ENCODE results near the gene WDR33. TPM values are rescaled to one million over a fixed set of nuclear protein-coding genes. Genes with fewer than 3 reads are reported as not detected.

Gene WDR33
- total and polyA plus RNA-seq, 9 of the 15 experiments (the other 6 are each of a cell fraction or from before 2014, with no cell fraction given) = 24.2 to 57.4 (median 38.4) TPM

DNA sequence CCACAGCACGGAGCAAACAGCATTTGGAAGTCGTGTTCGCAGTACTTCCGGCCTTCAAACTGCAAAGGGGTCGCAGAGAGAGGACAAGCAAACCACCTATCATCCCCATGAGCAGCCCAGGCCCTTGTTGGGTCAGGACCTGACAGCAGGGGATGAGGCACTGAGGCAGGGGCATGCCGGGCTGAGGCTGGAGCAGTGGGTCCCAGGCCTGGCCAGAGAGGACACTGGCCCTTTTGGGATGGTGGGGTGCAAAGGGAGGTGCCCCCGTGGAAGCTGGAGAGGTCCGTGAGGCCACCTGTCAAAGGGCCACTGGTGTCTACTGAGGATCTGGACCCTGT is 156.2 kb downstream of the WDR33 start (continued):
- no peak for TF ChIP-seq TRIM25 (IDR thresholded peaks at IDR 0.05; ENCODE audit: borderline replicate concordance)
- TF ChIP-seq, protein P1, sequence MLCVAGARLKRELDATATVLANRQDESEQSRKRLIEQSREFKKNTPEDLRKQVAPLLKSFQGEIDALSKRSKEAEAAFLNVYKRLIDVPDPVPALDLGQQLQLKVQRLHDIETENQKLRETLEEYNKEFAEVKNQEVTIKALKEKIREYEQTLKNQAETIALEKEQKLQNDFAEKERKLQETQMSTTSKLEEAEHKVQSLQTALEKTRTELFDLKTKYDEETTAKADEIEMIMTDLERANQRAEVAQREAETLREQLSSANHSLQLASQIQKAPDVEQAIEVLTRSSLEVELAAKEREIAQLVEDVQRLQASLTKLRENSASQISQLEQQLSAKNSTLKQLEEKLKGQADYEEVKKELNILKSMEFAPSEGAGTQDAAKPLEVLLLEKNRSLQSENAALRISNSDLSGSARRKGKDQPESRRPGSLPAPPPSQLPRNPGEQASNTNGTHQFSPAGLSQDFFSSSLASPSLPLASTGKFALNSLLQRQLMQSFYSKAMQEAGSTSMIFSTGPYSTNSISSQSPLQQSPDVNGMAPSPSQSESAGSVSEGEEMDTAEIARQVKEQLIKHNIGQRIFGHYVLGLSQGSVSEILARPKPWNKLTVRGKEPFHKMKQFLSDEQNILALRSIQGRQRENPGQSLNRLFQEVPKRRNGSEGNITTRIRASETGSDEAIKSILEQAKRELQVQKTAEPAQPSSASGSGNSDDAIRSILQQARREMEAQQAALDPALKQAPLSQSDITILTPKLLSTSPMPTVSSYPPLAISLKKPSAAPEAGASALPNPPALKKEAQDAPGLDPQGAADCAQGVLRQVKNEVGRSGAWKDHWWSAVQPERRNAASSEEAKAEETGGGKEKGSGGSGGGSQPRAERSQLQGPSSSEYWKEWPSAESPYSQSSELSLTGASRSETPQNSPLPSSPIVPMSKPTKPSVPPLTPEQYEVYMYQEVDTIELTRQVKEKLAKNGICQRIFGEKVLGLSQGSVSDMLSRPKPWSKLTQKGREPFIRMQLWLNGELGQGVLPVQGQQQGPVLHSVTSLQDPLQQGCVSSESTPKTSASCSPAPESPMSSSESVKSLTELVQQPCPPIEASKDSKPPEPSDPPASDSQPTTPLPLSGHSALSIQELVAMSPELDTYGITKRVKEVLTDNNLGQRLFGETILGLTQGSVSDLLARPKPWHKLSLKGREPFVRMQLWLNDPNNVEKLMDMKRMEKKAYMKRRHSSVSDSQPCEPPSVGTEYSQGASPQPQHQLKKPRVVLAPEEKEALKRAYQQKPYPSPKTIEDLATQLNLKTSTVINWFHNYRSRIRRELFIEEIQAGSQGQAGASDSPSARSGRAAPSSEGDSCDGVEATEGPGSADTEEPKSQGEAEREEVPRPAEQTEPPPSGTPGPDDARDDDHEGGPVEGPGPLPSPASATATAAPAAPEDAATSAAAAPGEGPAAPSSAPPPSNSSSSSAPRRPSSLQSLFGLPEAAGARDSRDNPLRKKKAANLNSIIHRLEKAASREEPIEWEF (CRISPR knock-in tag; IDR thresholded peaks at IDR 0.05) = no peak
- TF ChIP-seq HDAC1 (IDR thresholded peaks at IDR 0.05) = no peak
